Hepatocyte (in vitro differentiated cells): ENCODE results near the gene LRRC4C. TPM values are rescaled to one million over a fixed set of nuclear protein-coding genes. Genes with fewer than 3 reads are reported as not detected.

Source experiments
- DNase-seq: peaks from one replicate; pipeline ENCODE4 v3.0.0-alpha.2; 2016; ENCODE audit warnings: low spot score
- H2AFZ ChIP-seq: fragments of 200-600 bp; sonication (generic); 2 replicates; pipeline ENCODE4 v1.6.0; 2016; ENCODE audit warnings: antibody characterized with exemption, mild to moderate bottlenecking
- H3K27ac ChIP-seq: fragments of 200-600 bp; sonication (generic); 2 replicates; pipeline ENCODE4 v1.5.1; 2016; ENCODE audit warnings: mild to moderate bottlenecking
- H3K27me3 ChIP-seq: fragments of 200-600 bp; sonication (generic); 2 replicates; pipeline ENCODE4 v1.6.1; 2016
- H3K36me3 ChIP-seq: fragments of 200-600 bp; sonication (generic); replicated peaks from 2 replicates; pipeline ENCODE4 v1.5.1; 2016; ENCODE audit warnings: low read depth; ENCODE audit not compliant: insufficient read depth
- H3K4me1 ChIP-seq: fragments of 200-600 bp; sonication (generic); 2 replicates; pipeline ENCODE4 v1.5.1; 2016; ENCODE audit warnings: mild to moderate bottlenecking, moderate library complexity; ENCODE audit not compliant: insufficient read depth
- H3K4me2 ChIP-seq: fragments of 200-600 bp; sonication (generic); 2 replicates; pipeline ENCODE4 v1.6.0; 2016
- H3K4me3 ChIP-seq: fragments of 200-600 bp; sonication (generic); 2 replicates; pipeline ENCODE4 v1.5.1; 2016; ENCODE audit warnings: mild to moderate bottlenecking
- H3K79me2 ChIP-seq: fragments of 200-600 bp; sonication (generic); 2 replicates; pipeline ENCODE4 v1.6.0; 2017; ENCODE audit warnings: mild to moderate bottlenecking
- H3K9me2 ChIP-seq: fragments of 200-600 bp; sonication (generic); replicated peaks from 2 replicates; pipeline ENCODE4 v1.6.0; 2017; ENCODE audit warnings: mild to moderate bottlenecking; ENCODE audit not compliant: insufficient read depth
- H3K9me3 ChIP-seq: fragments of 200-600 bp; sonication (generic); 2 replicates; pipeline ENCODE4 v1.5.1; 2016; ENCODE audit warnings: low read depth, mild to moderate bottlenecking
- H4K20me1 ChIP-seq: fragments of 200-600 bp; sonication (generic); 2 replicates; pipeline ENCODE4 v1.6.0; 2016; ENCODE audit warnings: mild to moderate bottlenecking; ENCODE audit not compliant: insufficient read depth, poor library complexity, severe bottlenecking
- CTCF ChIP-seq: fragments of 200-600 bp; sonication (generic); IDR thresholded peaks from 2 replicates; pipeline ENCODE4 v1.5.1; 2016; ENCODE audit warnings: antibody characterized with exemption, mild to moderate bottlenecking; ENCODE audit not compliant: poor library complexity
- EZH2 ChIP-seq: fragments of 200-600 bp; sonication (generic); IDR thresholded peaks from 2 replicates; pipeline ENCODE4 v1.6.1; 2016; ENCODE audit warnings: antibody characterized with exemption, mild to moderate bottlenecking, borderline replicate concordance
- EZH2phosphoT487 ChIP-seq: fragments of 200-600 bp; sonication (generic); IDR thresholded peaks from one replicate; pipeline ENCODE4 v1.6.1; 2018; ENCODE audit warnings: antibody characterized with exemption, mild to moderate bottlenecking, low read depth, moderate library complexity; ENCODE audit not compliant: unreplicated experiment, severe bottlenecking
- WGBS: methylation state at CpG from one replicate; pipeline ENCODE4 v1.1.6; 2016; ENCODE audit warnings: low lambda C conversion rate; ENCODE audit errors: missing lambda C conversion rate; 5-methylcytosine and 5-hydroxymethylcytosine counted together
- polyA plus RNA-seq: library from polyadenylated mRNA; unstranded; fragments of >200 nt; fragmentation: Nextera tagmentation; extraction: Ambion mirVana; gene quantifications from 2 replicates; pipeline ENCODE4 v1.2.1, GENCODE V29; 2016
- total RNA-seq: library from RNA; depleted of rRNA; stranded (reverse); fragments of >200 nt; gene quantifications from 2 replicates; pipeline ENCODE4 v1.2.3, GENCODE V29; 2014

The LRRC4C gene
- total and polyA plus RNA-seq, 2 experiments from 2014 or later = 1.1 to 3.1 TPM

- Histone ChIP-seq H3K9me3 (no peaks in the 10 kb centered on the region), H3K27me3 (no peaks in the 10 kb centered on the region), H2AFZ (no peak overlapping the region), H3K36me3 (no peaks in the 10 kb centered on the region), H3K4me2 (no peak overlapping the region), H3K27ac (no peak overlapping the region), H3K9me2 (no peaks in the 10 kb centered on the region), H4K20me1 (no peaks in the 10 kb centered on the region), H3K4me1 (no peaks in the 10 kb centered on the region), H3K4me3 (no peak overlapping the region), H3K79me2 (no peaks in the 10 kb centered on the region)
- no peak for DNase-seq
- no peak for TF ChIP-seq EZH2phosphoT487
- TF ChIP-seq CTCF = no peak
- TF ChIP-seq EZH2 = no peak
- WGBS = 26% methylated on average over 1 of the region's 1 CpG
These were observed 223.8 kb downstream of the LRRC4C start for GRCh38 chr11:41235668-41236067.

DNA sequence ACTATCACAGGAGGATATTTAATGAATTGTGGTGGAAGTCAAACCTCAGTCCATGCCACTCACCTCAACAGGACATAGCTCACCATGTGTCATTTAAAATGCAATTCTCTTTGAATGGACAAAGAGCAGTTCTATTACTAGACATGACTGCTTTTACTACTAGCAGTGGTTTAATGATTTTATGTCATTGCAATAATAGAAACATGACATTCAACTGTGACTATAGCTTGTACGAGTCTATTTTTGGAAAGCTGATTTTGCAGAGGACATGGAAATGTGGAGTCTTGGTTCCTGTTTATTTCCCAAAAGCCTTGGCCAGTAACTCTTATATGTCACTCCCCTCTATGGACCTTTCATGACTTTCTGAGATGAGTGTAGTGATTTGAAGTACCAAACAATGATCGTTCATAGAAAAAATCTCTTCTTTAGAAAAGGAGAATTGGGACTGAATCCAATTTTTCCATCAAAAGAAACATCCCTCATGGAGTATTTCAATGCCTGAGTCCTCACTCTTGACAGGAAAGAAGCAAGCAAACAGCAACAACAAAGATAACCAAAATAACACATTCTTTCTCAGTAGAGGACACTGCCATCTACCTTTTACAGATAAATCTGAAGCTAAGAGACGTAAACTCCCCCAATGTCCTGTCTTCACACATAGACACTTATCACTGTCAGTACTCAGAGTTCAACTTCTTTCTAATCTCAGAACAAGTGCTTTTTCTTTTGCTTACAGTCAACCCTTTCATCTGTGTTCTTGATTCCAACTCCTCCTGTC lies 233.4 kb downstream of the LRRC4C start:
- 79% methylated on average over 3 of the region's 3 CpGs for WGBS
- Histone ChIP-seq H3K9me3 (no peaks in the 10 kb centered on the region), H3K9me2 (no peaks in the 10 kb centered on the region), H3K79me2 (no peaks in the 10 kb centered on the region), H3K27me3 (no peaks in the 10 kb centered on the region), H4K20me1 (no peaks in the 10 kb centered on the region), H2AFZ (no peak overlapping the region), H3K27ac (no peak overlapping the region), H3K4me2 (no peak overlapping the region), H3K4me3 (no peak overlapping the region), H3K36me3 (no peaks in the 10 kb centered on the region), H3K4me1 (no peaks in the 10 kb centered on the region)
- no peak for DNase-seq
- TF ChIP-seq CTCF = no peak
- TF ChIP-seq EZH2 = no peak
- no peak for TF ChIP-seq EZH2phosphoT487

DNA sequence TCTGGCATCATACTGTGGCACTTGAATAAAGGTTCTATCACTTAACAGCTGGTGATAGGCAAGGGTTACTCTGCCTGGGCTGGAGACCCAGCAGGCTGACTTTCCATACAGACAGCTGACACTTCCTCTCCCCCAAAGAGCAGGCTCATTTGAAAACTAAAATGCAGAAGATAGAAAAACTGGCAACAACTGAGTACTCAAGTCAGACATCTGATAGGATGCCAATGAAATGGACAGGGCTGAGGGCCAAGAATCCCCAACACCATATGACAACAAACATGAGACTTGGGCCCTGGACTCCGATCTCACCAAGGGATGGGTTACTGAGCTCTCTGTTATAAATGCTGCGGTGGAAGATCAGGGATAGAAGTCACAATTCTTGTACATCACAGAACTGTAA lies 237.2 kb downstream of the LRRC4C start:
- DNase-seq = no peak
- Histone ChIP-seq H3K4me1 (no peaks in the 10 kb centered on the region), H3K27me3 (no peaks in the 10 kb centered on the region), H3K9me2 (no peaks in the 10 kb centered on the region), H4K20me1 (no peaks in the 10 kb centered on the region), H3K4me2 (no peak overlapping the region), H3K4me3 (no peak overlapping the region), H3K9me3 (no peaks in the 10 kb centered on the region), H3K36me3 (no peaks in the 10 kb centered on the region), H3K79me2 (no peaks in the 10 kb centered on the region), H2AFZ (no peak overlapping the region), H3K27ac (no peak overlapping the region)
- TF ChIP-seq EZH2 (no peak), CTCF (no peak), EZH2phosphoT487 (no peak)
- 94% methylated on average over 2 of the region's 2 CpGs for WGBS

DNA sequence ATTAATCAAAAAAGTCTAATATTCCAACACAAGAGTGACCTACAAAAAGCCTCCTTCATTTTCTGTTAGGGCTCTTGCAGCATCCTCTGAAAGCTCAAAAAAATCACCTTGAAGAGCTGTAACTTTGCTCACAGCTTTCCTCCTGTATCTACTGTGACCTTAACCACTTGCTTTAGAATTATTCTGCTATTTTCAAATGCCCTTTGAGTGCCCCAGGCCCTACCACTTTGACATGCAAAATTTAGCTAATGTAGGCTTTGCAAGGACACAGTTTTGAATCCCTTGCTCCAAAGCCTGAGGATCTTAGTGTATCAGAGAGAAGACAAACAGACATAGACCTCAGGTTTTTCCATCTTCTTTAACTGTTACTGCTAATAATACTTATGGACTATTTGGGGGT lies 253.1 kb downstream of the LRRC4C start:
- DNase-seq = no peak
- H3K4me1 ChIP-seq = no peaks in the 10 kb centered on the region
- TF ChIP-seq EZH2 (no peak), CTCF (no peak), EZH2phosphoT487 (no peak)
- no peaks in the 10 kb centered on the region for H3K9me2 ChIP-seq
- H3K27ac ChIP-seq = no peak overlapping the region
- H2AFZ ChIP-seq = no peak overlapping the region
- no peaks in the 10 kb centered on the region for H4K20me1 ChIP-seq
- no peak overlapping the region for H3K4me2 ChIP-seq
- no peak overlapping the region for H3K4me3 ChIP-seq
- no peaks in the 10 kb centered on the region for H3K36me3 ChIP-seq
- no peaks in the 10 kb centered on the region for H3K79me2 ChIP-seq
- no peaks in the 10 kb centered on the region for H3K27me3 ChIP-seq
- no peaks in the 10 kb centered on the region for H3K9me3 ChIP-seq
